Measurements from ENCODE around the gene IL1R2.

IL1R2 gene

GRCh38 chr2:102044235-102044896, 52.6 kb downstream of the IL1R2 start:
- no peak for DNase-seq

GRCh38 chr2:102044967-102045489, 53.3 kb downstream of the IL1R2 start:
- no peak for DNase-seq

- DNase-seq = no peak
Observed at GRCh38 chr2:102045697-102046096, 53.9 kb downstream of the IL1R2 start.

- no peak for DNase-seq
Observed at GRCh38 chr2:102046135-102046986, 54.6 kb downstream of the IL1R2 start.

- no peak for DNase-seq
Observed at GRCh38 chr2:102048465-102048864, 56.7 kb downstream of the IL1R2 start.

GRCh38 chr2:102049756-102050443, 58.1 kb downstream of the IL1R2 start:
- no peak for DNase-seq

- no peak for DNase-seq
Observed at GRCh38 chr2:102050854-102051391, 59.2 kb downstream of the IL1R2 start.

GRCh38 chr2:102051692-102052277, 60.0 kb downstream of the IL1R2 start:
- DNase-seq = no peak

- no peak for DNase-seq
Observed at GRCh38 chr2:102052365-102052764, 60.6 kb downstream of the IL1R2 start.

- DNase-seq = no peak
Observed at GRCh38 chr2:102053096-102053495, 61.3 kb downstream of the IL1R2 start.

GRCh38 chr2:102055346-102055990, 63.7 kb downstream of the IL1R2 start:
- DNase-seq = no peak

GRCh38 chr2:102056079-102056581, 64.4 kb downstream of the IL1R2 start:
- no peak for DNase-seq

- DNase-seq = peak in 1 of 5 donors; percentile 20
Observed at GRCh38 chr2:102057502-102058292, 65.9 kb downstream of the IL1R2 start.

- no peak for DNase-seq
Observed at GRCh38 chr2:102058293-102058833, 66.6 kb downstream of the IL1R2 start.

- DNase-seq = no peak
Observed at GRCh38 chr2:102059151-102059550, 67.4 kb downstream of the IL1R2 start.

GRCh38 chr2:102060047-102060446, 68.3 kb downstream of the IL1R2 start:
- no peak for DNase-seq

GRCh38 chr2:102060792-102061191, 69.0 kb downstream of the IL1R2 start:
- no peak for DNase-seq

- DNase-seq = no peak
Observed at GRCh38 chr2:102061286-102061699, 69.5 kb downstream of the IL1R2 start.

GRCh38 chr2:102061962-102062795, 70.4 kb downstream of the IL1R2 start:
- peak in 1 of 5 donors; percentile 77 for DNase-seq

- DNase-seq = no peak
Observed at GRCh38 chr2:102062802-102063201, 71.0 kb downstream of the IL1R2 start.

Measured in T-helper 1 cell (primary cell).